ENCODE measurements around the gene CLIP2.

DNA sequence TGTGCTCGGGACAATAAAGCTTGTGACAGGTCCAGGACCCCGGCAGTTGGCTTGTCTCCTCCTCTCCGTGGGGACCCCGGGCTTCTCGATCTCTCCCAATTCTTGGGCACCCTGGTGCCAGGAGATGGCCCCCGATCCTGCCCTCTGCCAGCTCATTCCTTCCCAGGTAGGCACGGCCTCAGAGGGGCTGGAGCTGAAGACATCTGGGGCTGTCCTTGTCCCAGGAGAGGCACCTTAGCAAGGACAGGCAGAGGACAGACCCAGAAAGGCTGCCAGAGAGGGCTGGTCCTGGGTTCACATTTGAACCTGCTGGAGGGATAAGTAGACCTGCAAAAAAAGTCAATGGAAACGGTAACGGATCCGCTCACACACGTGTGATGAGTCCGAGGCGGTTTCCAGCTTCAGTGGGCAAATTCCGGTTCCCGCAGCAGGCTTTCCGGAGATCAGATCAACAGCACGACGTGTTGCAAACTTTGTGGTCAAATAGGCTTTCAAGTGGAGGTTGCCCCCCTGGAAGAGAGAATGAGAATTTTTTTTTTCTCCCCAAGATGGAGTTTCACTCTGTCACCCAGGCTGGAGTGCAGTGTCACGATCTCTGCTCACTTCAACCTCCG, 116.8 kb downstream of the CLIP2 start:
- no peak for TF ChIP-seq POLR2A (IDR thresholded peaks at IDR 0.05)
- TF ChIP-seq POLR2AphosphoS5 (IDR thresholded peaks at IDR 0.05), result no peak

Measured in transverse colon (tissue), 3 donors.